NOMO-1 (cell line): ENCODE measurements around the gene ANXA4.

ENCODE experiments used
- DNase-seq, 2 experiments: peaks; one replicate each; lab custom pipeline; 2025; ENCODE audit not compliant: unreplicated experiment in 2 of 2; lab: John Stamatoyannopoulos, UW

ANXA4 gene

DNA sequence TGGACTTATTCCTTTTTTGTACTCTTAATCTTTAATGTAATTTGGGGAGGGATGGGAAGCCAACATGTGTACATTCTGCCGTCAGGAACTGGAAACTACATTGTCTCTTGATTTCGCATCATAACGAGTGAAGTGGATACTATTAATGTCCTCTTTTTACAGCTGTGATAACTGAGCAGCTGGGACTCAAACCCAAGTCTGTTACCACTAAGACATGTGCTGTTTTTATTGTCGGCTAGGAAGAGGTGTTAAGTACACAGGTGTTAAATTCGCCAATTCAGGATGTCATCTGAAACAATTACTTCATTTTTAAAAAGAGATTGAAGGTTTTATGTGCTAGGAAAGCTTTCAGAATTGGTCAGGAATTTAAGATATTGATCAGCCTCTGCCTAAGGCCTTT lies 94.4 kb downstream of the ANXA4 start:
- no peak for DNase-seq

DNA sequence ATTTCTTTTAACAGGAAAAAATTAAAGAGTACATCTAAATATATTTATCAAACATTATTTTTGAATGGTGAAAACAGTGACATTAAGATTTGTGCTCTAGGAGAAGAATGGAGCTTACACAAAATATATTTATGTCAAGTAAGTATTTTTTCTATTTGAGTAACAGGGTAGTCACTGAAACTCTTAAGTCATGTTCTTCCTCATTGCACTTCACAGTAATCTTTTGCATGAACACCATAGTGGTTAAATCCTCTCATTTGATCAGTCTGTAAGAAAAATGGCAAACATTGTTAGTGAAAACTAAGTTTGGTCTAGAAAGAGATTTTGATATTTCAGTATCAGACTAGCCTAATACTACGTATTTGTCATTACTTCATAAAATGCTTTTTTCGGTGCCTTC lies 95.6 kb downstream of the ANXA4 start:
- no peak for DNase-seq

DNA sequence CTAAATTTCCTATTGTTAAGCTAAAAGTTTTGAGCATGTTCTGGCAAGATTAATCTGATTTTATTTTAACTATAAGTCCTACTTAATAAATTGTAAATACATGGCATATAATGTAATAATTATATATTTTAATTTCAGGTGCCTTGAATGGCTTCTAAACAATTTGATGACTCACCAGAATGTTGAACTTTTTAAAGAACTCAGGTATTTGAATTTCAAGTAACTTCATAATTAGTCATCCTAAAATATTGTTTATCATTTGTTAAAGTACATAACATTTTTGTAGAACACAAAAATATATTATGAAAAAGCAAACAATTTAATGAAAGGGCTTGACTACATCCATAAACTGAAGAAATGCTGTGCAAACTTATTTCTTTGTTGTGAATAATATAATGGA lies 102.1 kb downstream of the ANXA4 start:
- no peak for DNase-seq

DNA sequence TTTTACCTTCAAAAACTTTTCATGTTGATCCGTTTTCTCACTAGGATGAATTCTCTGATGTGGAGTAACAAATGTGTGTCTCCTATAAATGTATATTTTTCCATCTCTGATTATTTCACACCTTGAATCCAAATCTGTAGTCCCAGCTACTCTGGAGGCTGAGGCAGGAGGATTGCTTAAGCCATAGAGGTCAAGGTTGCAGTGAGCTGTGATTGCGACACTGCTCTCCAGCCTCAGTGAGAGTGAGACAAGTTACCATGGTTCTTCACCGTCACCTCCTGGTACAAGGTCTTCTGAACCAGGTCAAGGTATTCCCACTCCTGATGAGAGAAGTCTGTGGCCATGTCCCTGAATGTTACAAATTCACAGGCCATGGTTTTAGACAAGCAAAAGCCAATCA lies 102.6 kb downstream of the ANXA4 start:
- DNase-seq, result no peak

DNA sequence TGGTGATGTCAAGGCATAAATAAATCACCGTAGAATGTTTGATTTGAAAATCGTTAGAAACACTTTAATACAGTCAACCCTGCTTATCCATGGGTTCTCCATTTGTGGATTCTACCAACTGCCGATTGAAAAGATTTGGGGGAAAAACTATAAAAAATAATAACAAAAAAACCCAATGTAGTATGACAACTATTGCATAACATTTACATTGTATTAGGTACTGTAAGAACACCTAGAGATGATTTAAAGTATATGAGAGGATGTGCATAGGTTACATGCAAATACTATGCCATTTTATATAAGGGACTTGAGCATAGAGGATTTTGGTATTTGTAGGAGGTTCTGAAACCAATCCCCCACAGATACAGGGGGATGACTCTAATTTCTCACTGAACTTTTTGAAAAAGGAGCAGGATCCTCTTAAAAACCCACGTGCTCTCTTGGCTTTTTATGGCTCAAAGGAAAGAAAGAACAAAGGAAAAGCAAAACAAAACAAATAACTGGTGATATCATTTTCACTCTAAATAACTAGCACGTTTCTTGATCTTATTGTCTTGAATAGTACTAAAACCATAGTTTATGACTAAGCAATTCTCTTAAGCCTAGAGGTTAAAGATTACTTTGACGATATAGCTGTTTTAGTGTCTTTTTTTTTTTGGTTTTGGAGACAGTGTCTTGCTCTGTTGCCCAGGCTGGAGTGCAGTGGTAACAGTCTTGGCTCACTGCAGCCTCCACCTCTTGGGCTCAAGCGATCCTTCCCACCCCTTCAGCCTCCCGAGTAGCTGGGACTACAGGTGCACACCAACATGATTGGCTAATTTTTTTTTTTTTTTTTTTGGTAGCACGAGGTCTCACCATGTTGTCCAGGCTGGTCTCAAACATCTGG lies 104.5 kb downstream of the ANXA4 start:
- DNase-seq, result no peak

DNA sequence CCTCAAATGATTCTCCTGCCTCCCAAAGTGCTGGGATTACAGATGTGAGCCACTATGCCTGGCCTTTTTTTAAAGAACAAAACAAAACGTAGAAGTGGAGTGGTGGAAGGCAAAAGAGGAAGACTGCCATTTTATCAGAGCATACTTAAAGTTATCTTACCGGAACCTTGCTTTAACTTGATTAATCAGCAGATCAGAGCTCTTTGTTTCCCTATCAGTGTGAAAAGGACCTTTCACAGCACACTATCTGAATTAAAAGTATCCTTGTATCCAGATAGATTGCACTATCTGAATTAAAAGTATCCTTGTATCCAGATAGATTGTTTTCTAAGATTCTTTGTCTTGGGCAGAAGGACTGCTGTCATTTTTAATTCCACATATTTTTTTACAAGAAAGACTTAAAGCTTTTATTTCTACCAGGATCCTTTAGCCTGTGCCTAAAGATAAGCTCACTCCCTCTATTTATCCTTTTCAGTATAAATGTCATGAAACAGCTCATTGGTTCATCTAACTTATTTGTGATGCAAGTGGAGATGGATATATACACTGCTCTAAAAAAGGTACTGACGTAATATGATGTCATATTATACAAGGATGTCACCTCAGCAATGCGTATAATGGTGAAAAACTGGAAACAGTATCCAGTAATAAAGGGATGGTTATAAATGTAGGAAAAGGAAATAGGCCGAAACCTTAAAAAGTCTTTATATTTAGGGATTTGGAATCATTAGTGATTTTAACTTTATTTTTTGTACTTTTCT lies 105.3 kb downstream of the ANXA4 start:
- no peak for DNase-seq

DNA sequence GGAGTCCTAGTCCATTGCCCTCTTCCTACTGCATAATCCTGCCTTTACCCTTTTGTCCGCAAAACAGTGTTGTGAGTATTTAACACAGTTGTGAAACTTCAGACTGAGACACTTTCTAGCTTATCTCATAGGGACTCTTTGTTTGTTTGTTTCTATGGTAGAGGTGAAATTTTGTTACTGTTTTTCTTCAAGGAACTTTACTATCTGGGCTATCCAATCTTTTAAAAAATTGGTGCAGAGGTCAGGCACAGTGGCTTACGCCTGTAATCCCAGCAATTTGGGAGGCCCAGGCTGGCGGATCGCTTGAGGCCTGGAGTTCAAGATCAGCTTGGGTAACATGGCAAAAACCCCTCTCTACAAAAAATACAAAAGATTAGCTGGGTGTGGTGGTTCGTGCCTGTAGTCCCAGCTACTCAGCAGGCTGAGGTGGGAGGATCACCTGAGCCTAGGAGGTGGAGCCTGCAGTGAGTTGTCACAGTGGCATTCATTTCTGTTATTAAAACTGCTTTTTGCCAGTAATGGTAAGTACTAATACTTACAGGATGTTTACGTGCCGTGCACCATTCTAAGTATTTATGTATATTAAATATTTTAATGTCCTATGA lies 106.4 kb downstream of the ANXA4 start:
- DNase-seq, result no peak

DNA sequence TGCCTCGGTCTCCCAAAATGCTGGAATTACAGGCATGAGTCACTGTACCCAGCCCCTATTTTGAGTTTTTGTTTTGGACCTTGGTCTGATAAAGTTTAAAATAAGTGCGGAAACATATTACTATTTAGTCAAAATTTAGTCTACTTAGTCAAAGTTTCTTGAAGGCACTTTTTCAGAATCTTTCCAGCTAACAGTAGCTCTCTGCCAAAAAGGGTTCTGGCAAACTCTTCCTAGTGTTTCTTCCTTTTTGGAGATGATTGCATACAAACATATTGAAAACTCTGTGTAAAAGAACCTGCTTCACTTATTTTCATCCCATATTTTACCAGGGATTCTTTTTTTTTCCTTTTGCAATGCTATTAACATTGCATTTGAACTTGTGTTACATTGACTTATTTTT lies 116.3 kb downstream of the ANXA4 start:
- no peak for DNase-seq

DNA sequence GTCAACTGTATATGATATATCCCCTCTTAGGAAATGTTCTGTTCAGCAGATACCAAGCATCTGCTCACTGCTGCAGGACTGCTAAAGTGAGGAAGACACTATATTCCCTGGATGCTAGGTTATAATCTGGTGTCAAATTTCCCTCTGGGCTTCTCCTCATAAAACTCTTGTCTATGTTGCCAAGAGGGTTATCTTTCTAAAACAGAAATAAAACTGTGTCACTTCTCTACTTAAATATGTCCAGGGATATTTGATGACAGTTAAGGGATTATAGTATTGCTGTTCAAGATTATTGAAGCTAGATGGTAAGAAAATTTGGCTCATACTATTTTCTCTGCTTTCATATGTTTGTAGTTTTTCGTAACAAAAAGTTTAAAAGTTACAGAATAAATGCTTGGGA lies 121.4 kb downstream of the ANXA4 start:
- no peak for DNase-seq
